ENCODE results near the gene ACBD3.
"Not testable (repeated sequence)": the region's sequence is repeated elsewhere in the genome, so short reads cannot be mapped to it uniquely, and the experiment has no call there.

The ACBD3 gene

GRCh38 chr1:226186124-226187018, at the start of gene ACBD3:
Gene ACBD3 (minus strand): TSS chr1:226186741. CDS start chr1:226186675, 66 bp downstream.
- peak; percentile 69 for DNase-seq (ENCODE audit: low read depth)

DNA sequence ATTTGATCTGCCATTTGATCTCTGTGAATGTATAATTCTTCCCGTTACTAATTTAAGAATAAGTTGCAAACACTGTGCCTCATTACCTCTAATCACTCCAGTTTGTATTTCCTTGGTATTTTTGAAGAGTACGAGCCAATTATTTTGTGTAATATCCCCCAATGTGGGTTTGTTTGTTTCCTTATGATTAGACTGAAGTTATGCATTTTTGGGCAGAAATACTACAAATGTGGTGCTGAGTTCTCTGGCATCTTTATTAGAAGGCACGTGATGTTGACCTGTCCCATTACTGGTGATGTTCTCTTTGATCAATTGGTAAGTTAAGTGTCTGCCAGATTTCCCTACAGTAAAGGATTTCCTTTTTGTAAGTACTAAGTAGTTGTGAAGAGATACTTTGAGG, 47.3 kb upstream of the ACBD3 start:
- no peak for DNase-seq (ENCODE audit: low read depth)

DNA sequence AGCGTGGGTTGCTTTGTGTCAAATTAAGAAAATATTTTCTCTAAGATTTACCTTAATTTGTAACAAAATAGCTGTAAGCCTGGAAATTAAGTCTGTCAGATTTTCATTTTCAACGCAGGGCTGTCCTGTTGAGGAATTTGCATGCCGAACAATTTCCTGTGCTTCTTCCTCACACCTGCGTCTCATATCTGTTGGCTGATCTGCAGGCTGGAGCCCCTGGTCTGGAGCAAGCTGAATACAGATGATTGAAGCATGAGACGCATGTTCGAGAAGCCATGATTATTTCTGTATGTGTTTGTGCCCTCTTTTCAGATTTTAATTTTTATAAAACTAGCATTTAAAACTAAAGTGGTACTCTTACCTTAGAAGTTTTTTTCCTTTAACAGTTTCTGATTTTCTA, 46.8 kb upstream of the ACBD3 start:
- DNase-seq (ENCODE audit: low read depth): no peak

GRCh38 chr1:226226601-226227000, 40.1 kb upstream of the ACBD3 start:
- no peak for DNase-seq (ENCODE audit: low read depth)

DNA sequence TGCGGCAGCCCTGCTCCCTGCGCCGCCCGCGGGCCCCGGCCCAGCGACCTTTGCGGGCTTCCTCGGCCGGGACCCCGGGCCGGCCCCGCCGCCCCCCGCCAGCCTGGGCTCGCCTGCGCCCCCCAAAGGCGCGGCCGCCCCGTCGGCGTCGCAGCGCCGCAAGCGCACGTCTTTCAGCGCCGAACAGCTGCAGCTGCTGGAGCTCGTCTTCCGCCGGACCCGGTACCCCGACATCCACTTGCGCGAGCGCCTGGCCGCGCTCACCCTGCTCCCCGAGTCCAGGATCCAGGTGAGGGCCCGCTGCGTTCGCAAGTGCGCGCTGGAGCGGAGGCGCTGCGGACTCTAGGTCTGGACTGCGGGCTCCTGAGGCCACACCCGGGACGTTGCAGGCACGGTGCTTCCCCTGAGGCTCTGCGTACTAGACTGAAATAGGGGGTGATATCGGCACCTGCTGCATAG, 37.3 kb upstream of the ACBD3 start:
- no peak for DNase-seq (ENCODE audit: low read depth)

DNA sequence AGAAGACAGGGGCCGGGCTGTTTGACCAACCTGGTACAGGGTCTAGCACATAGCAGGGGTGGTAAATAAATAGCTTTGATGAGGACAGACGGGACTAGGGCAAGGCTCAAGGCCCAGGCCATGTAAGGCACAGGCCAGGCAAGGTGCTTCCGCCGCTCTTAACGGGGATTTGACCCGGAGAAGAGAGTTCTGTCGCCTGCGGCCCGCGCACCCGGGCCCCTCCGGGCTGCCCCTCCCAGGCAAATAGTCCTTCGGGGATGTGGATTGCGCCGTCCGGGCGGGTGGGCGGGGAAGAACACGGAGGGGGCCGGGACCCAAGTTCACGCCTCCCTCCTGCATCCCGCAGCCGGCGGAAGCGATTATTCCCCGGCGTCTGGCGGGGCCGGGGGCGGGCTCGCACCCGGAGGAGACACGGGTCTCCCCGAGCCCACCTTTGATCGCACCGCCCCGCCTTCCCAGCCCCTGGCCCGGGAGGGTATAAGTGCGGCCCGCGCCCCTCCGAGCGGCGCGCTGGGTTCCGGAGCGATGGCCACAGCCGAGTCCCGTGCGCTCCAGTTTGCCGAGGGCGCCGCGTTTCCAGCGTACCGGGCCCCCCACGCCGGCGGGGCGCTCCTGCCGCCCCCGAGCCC, 36.7 kb upstream of the ACBD3 start, which contains the start of gene MIXL1:
Gene MIXL1 (plus strand): TSS at position 508 of the 629 bp plus-strand sequence. CDS start 18 bp downstream, at position 526.
- no peak for DNase-seq (ENCODE audit: low read depth)

DNA sequence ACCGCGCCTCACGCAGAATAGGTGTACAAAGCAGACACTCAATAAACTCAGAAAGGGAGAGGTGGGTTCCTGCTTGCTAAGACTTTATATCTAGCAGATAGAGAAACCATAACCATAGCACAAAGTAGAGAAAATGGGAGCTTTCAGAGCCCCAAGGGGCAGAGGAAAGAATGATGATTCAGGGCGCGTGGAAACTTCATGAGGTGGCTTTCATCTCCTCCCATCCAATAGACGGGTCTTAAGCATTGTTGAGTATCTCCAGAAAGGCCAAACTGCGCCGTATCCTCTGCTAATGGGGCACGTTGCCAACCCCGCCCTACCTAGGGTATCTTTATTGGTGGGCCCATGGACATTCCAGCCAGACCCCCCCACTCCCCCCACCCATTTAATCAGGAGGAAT, 36.1 kb upstream of the ACBD3 start:
- no peak for DNase-seq (ENCODE audit: low read depth)

DNA sequence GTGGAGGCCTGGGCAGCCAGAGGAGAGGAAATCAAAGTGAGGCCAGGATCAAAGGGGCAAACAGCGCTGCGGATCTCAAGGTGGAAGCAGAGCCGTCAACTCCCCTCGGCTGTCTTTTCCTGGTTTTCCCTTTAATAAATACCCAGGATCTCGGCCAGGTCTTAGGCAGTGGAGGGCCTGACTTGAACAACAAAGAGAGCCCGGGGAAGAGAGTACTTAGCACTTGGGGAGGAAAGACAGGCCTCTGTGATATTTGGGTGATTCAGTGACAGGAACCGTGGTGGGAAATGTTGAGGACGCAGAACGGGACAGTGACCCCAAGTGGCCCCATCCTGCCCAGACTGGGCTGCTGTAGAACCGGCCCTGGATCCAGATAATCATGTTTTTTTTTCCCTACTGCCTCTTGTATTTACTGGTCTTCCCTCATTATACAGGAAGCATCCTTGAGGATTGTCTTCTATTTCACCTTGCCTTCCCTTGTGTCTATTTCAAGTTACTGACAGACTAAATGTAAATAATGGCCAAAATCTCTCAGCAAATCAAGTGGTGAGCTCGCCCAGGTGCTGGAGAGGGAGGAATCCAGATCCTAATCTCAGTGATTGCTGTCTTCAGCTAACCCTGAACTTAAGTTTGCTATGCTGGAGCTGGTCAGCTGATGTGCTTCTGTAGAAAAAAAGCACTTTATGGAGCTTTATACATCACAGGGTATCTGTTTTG, 34.1 kb upstream of the ACBD3 start:
- DNase-seq (ENCODE audit: low read depth): no peak

DNA sequence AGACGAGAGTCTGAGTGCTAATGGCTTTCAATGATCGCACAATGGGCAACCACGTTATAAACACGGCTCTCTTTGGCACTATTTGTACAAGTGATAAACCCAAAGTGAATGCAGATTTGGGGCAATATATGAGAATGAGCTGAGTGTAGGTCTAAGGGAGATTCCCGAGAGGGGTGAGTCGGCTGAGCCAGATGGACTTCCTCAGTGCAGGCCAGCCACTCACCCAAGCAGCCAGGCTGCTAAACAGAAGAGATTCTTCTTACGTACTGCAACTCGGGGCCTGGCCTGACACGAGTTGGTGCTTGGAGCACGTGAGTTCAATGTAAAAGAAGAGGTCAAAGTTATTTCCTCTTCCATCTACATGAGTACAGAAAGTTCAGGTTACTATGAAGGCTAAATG, 30.7 kb upstream of the ACBD3 start:
- no peak for DNase-seq (ENCODE audit: low read depth)

- DNase-seq (ENCODE audit: low read depth): no peak
These were observed 29.5 kb upstream of the ACBD3 start for GRCh38 chr1:226216056-226216455.

GRCh38 chr1:226215239-226215638, 28.7 kb upstream of the ACBD3 start:
- DNase-seq (ENCODE audit: low read depth): no peak

DNA sequence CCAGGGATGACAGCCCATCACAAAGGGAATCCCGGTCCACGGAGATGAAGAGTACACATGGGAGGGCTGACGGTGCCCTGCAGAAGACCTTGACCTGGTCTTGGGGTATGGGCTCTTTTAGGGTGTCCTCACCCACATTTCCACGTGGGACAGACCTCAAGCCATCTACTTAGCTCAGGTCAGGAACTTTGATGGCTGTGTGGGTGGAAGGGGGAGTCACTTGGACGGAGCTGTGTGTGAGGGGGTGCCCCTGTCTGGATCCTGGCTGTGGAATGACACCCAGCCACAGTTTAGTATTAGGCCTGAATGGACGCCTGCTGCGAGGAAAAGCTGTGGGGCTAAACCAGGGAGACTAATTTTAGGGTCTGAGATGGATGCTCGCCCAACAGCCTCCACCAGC, 26.0 kb upstream of the ACBD3 start:
- DNase-seq (ENCODE audit: low read depth): no peak

DNA sequence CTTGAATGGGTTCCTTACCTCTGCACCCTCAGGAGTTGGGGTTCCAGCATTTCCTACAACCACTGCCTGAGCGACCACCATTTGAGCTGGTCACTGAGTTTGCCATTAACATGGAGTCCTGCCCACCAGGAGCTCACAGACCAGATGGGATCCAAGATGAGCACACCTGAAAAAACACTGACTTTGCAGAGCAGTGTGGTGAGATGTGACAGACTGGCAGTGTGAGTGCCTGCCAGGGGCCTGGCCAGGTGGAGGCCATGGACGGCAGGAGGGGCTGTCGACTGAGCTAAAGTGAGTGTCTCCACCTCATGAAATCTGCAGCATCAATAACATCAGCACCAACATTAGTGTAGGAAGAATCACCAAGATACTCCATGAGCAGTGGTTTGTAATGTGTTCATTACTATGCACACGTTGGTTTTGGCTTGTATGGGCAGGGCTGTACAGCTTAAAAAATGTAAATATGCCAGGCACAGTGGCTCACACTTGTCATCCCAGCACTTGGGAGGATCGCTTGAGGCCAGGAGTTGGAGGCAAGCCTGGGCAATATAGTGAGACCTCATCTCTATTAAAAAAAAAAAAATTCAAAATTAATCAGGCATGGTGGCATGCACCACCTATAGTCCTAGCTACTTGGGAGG, 24.8 kb upstream of the ACBD3 start:
- no peak for DNase-seq (ENCODE audit: low read depth)

DNA sequence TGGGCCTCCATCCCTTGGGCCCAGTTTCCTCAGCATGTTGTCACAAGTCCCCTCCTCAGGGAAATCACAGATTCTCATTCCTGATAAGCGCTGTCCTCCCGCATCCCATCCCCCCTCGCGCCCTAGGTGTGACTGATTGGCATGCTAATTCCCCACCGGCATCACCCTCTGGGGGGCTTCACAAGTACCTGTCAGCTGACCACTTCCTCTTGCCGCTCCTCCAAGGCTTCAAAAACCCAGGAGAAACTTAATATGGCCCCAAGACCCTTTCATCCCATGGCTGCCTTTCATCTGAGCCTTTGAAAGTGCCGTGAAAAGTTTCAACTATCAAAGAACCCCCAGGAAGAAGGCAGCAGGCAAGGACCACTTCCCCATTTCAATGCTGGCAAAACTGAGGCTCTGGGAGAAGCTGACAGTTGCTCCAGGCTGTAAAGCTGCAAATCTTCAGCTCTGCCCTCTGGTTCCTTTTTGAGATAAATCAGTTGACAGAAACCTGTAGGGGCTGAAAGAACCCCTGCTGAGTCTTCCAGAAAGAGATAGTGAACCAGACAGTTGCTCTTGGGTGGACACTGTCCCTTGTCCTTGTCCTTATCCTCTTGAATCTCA, 24.1 kb upstream of the ACBD3 start:
- DNase-seq (ENCODE audit: low read depth): no peak

DNA sequence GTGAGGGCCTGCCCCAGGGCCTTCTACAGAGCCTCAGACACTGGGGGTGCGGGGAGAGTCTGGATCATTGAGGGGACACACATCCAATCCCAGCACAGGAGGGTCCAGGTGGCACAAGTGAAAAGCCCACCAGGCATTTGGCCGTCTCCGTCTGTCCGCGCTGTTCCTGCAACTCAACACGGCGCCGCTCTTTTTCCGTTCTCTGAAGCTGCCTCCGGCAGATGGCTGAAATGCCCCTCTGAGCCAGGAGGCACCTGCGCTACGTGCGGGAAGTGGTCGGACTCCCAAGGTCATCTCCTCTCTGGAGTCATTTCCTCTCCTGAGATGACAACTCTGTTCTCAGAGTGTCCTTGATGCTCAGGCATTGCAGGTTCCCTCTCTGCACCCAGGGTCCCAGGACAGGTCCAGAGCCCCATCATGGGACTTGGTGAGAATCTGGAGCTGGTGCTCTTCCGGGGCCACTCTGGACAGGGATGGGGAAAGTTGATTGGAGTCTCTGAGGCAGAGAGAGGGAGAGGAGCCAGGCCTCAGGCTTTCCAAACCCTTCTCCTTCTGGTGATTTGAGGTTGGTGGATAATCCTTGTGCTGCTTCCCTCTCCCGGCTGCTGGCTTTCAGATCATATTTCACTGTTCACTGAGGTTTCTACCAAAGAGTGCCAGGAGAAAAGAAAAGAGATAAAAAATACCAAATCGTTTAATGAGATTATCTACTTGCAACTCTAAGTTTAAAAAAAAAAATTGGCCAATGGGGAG, 22.9 kb upstream of the ACBD3 start:
- DNase-seq (ENCODE audit: low read depth): no peak

- no peak for DNase-seq (ENCODE audit: low read depth)
These were observed 20.5 kb upstream of the ACBD3 start for GRCh38 chr1:226207048-226207447.

GRCh38 chr1:226204198-226204597, 17.7 kb upstream of the ACBD3 start:
- DNase-seq (ENCODE audit: low read depth): no peak

GRCh38 chr1:226203655-226204054, 17.1 kb upstream of the ACBD3 start:
- no peak for DNase-seq (ENCODE audit: low read depth)

GRCh38 chr1:226203240-226203639, 16.7 kb upstream of the ACBD3 start:
- DNase-seq (ENCODE audit: low read depth): no peak

DNA sequence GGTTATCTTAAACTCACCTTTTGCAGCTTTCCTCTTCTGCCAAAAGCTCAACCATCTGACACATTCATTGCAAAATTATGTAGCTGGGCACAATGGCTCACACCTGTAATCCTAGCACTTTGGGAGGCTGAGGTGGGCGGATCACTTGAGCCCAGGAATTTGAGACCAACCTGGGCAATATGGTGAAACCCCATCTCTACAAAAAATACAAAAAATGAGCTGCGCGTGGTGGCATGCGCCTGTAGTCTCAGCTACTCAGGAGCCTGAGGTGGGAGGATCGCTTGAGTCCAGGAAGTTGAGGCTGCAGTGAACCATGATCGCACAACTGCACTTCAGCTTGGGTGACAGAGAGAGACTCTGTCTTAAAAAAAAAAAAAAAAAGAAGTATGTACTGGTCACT, 16.1 kb upstream of the ACBD3 start:
- not testable (repeated sequence) for DNase-seq (ENCODE audit: low read depth)

DNA sequence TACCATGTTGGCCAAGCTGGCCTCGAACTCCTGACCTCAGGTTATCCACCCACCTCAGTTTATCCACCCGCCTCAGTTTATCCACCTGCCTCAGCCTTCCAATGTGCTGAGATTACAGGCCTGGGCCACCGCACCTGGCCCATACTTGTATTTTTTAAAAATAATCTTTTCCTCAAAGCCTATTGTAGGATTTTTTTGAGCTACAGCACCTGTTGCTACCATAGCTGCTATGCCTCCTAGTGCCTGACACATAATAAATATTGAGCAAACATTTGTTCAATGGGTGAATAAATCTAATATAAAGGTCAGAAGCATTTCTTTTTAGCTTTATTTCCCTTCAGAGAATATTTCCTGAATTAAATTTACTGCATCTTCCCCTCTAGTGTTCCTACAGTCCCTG, 15.7 kb upstream of the ACBD3 start:
- DNase-seq (ENCODE audit: low read depth): no peak
